Mucosa of descending colon (tissue), 3 donors: ENCODE data around the gene SPACA4. TPM values are rescaled to one million over a fixed set of nuclear protein-coding genes. Genes with fewer than 3 reads are reported as not detected.
A peak's percentile ranks its signal among the peaks of the same experiment; 100 is the strongest.

Experiments
- ATAC-seq: fragments of 200-7000 bp; cut with Tn5 transposase; one replicate; pipeline ENCODE4 v1.9.1; 2020; ENCODE audit warnings: mild to moderate bottlenecking, moderate library complexity
- DNase-seq, 3 donors: peaks; one replicate each; pipeline ENCODE4 v3.0.0-alpha.2; 2020
- H3K36me3 ChIP-seq: fragments of 200-600 bp; one replicate; pipeline ENCODE4 v1.8.0; 2021; ENCODE audit warnings: low read depth, mild to moderate bottlenecking
- H3K4me1 ChIP-seq: fragments of 200-600 bp; one replicate; pipeline ENCODE4 v1.8.0; 2021; ENCODE audit warnings: low read depth, mild to moderate bottlenecking
- H3K4me3 ChIP-seq: fragments of 200-600 bp; one replicate; pipeline ENCODE4 v1.8.0; 2021; ENCODE audit warnings: mild to moderate bottlenecking
- H3K9me3 ChIP-seq: fragments of 200-600 bp; one replicate; pipeline ENCODE4 v1.8.0; 2021; ENCODE audit warnings: mild to moderate bottlenecking
- intact Hi-C, 2 donors: fragments of 100-400 bp; cut with DNase I in 1 of 2; cut with micrococcal nuclease in 1 of 2; formaldehyde crosslinking; loops; one replicate each; pipeline versions ENCODE4 v1.11.0 to v1.11.1; 2022; cut with DNase I, micrococcal nuclease
- total RNA-seq, 3 donors: library from RNA; stranded (reverse); fragmentation: NEBNext Ultra II Directional in 2 of 3; extraction: Animal tissue kit (Norgen Biotek cat#: 25700) in 2 of 3; gene quantifications; one replicate each; pipeline versions ENCODE4 v1.2.1 to v1.2.4, GENCODE V29; 2021 to 2023
- TF ChIP-seq, protein P1 (sequence below): fragments of 200-600 bp; IDR thresholded peaks from one replicate; pipeline ENCODE4 v1.8.0; 2022; ENCODE audit warnings: antibody characterized with exemption, mild to moderate bottlenecking
- donor health status: DM: no; HTN: no; CAD: no; lungs with moderate emphysema.
- donor health status: DM: no; HTN: no; CAD: no.
- donor health status: DM: no; HTN: yes; CAD: no.

SPACA4 gene
- total RNA-seq, 3 donors from 2014 or later = not detected

GRCh38 chr19:48644355-48644754 is 37.8 kb downstream of the SPACA4 start:
- DNase-seq = no peak
- no peaks in the 10 kb centered on the region for H3K36me3 ChIP-seq
- no peaks in the 10 kb centered on the region for H3K9me3 ChIP-seq
- intact Hi-C loops = no loop called here
- no peak for ATAC-seq
- H3K4me3 ChIP-seq = no peak overlapping the region
- TF ChIP-seq, protein P1, sequence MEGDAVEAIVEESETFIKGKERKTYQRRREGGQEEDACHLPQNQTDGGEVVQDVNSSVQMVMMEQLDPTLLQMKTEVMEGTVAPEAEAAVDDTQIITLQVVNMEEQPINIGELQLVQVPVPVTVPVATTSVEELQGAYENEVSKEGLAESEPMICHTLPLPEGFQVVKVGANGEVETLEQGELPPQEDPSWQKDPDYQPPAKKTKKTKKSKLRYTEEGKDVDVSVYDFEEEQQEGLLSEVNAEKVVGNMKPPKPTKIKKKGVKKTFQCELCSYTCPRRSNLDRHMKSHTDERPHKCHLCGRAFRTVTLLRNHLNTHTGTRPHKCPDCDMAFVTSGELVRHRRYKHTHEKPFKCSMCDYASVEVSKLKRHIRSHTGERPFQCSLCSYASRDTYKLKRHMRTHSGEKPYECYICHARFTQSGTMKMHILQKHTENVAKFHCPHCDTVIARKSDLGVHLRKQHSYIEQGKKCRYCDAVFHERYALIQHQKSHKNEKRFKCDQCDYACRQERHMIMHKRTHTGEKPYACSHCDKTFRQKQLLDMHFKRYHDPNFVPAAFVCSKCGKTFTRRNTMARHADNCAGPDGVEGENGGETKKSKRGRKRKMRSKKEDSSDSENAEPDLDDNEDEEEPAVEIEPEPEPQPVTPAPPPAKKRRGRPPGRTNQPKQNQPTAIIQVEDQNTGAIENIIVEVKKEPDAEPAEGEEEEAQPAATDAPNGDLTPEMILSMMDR = no peak
- peaks cover 8% of the 10 kb centered on the region for H3K4me1 ChIP-seq

GRCh38 chr19:48644839-48645619 is 38.5 kb downstream of the SPACA4 start:
- Histone ChIP-seq H3K36me3 (no peaks in the 10 kb centered on the region), H3K4me3 (no peak overlapping the region), H3K9me3 (no peaks in the 10 kb centered on the region), H3K4me1 (peaks cover 10% of the 10 kb centered on the region)
- peak; percentile 75 for ATAC-seq
- DNase-seq = peak; percentile 63 to 85 (median 77)
- intact Hi-C loops = no loop called here
- TF ChIP-seq, protein P1 = no peak

DNA sequence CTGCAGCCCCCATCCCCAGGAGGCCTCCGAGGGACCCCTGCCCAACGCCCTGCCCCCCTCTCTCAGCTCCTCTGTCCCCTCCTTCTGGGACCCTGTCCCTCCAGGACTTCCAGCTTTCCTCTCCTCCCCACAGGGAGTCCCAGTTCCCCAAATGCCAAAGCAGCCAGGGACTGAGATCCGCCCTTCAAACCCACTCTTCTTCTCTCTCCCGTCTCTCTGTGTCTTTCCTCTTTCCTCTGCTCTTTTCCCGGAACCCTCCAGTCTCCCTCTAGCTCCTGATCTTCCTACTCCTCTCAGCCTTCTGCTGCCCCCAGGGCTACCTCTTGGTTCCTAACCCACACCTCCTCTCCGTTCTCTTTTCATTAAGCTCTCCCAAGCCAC is 39.1 kb downstream of the SPACA4 start:
- Histone ChIP-seq H3K36me3 (no peaks in the 10 kb centered on the region), H3K4me1 (peaks cover 10% of the 10 kb centered on the region), H3K9me3 (no peaks in the 10 kb centered on the region), H3K4me3 (no peak overlapping the region)
- intact Hi-C loops = no loop called here
- ATAC-seq (peak; percentile 1), DNase-seq (peak in 1 of 3 donors; percentile 62)
- TF ChIP-seq, protein P1 = no peak

- no peak within 1 kb of the TSS for H3K4me3 ChIP-seq
- ATAC-seq (peak; percentile 93), DNase-seq (peak; percentile 83 to 92 (median 92))
- H3K36me3 ChIP-seq = no peaks in the 10 kb centered on the region
- no peaks in the 10 kb centered on the region for H3K9me3 ChIP-seq
- H3K4me1 ChIP-seq = peaks cover 10% of the 10 kb centered on the region
- intact Hi-C loops = no loop called here
- TF ChIP-seq, protein P1 = peak; percentile 83
Observed at GRCh38 chr19:48646001-48646721, 39.6 kb downstream of the SPACA4 start, which contains the start of gene CA11. Gene CA11 (minus strand): TSS chr19:48646187. CDS start chr19:48645632, 555 bp downstream.

DNA sequence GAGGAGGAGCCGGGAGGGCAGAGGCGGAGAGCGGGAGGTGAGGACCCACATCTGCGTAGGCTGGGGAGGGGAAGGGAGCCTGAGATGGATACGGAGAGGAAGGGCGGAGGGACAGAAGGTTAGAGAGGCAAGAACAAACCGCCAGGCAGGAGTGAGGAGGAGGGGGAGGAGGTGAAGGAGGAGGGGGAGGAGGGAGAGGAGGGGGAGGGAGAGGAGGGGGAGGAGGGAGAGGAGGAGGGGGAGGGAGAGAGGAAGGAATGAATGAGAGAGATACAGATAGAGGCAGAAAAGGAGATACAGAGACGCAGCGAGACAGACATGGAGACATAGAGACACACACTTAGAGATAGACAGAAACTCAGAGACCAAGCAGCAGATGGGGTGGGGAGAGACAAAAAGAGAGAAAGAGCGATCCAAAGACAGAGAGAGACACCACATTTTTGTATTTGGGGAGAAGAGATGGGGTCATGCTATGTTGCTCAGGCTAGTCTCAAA is 40.2 kb downstream of the SPACA4 start:
- Histone ChIP-seq H3K4me3 (no peak overlapping the region), H3K9me3 (no peaks in the 10 kb centered on the region), H3K4me1 (peaks cover 10% of the 10 kb centered on the region), H3K36me3 (no peaks in the 10 kb centered on the region)
- DNase-seq = no peak
- intact Hi-C loops = no loop called here
- TF ChIP-seq, protein P1 = no peak
- ATAC-seq = no peak
